Measurements from ENCODE around the gene CHI3L1. TPM values are rescaled to one million over a fixed set of nuclear protein-coding genes. Genes with fewer than 3 reads are reported as not detected.

The CHI3L1 gene
- total RNA-seq, 1 donor from 2014 or later: not detected

DNA sequence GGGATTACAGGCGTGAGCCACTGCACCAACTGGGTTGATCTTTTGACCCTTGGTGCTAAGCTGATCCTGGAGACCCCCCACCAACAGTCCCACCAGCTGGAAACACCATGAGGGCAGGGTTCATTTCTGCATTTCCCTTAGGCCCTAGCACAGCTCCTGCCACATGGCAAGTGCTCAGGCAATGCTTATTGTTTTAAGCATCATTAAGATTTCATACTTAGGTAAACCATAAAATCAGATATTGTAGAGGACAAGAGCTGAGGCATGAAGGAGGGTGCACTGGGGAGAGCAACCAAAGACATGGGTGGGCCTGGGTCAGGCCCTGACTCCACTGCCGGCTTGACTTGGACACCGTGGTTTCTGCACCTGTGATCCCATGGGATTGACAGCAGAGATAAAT, 25.3 kb upstream of the CHI3L1 start:
- Mint-ChIP-seq H3K4me1 (peaks cover 4% of the 10 kb centered on the region), H3K27ac (ENCODE audit: unreplicated experiment) (no peak overlapping the region), H3K36me3 (ENCODE audit: low read depth) (no peaks in the 10 kb centered on the region), H3K27me3 (ENCODE audit: low read depth) (peaks cover 19% of the 10 kb centered on the region), H3K4me3 (no peak overlapping the region), H3K9me3 (no peaks in the 10 kb centered on the region)
- DNase-seq (ENCODE audit: low read depth, low spot score): no peak
- TF ChIP-seq, protein P1, sequence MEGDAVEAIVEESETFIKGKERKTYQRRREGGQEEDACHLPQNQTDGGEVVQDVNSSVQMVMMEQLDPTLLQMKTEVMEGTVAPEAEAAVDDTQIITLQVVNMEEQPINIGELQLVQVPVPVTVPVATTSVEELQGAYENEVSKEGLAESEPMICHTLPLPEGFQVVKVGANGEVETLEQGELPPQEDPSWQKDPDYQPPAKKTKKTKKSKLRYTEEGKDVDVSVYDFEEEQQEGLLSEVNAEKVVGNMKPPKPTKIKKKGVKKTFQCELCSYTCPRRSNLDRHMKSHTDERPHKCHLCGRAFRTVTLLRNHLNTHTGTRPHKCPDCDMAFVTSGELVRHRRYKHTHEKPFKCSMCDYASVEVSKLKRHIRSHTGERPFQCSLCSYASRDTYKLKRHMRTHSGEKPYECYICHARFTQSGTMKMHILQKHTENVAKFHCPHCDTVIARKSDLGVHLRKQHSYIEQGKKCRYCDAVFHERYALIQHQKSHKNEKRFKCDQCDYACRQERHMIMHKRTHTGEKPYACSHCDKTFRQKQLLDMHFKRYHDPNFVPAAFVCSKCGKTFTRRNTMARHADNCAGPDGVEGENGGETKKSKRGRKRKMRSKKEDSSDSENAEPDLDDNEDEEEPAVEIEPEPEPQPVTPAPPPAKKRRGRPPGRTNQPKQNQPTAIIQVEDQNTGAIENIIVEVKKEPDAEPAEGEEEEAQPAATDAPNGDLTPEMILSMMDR (conservative IDR thresholded peaks at IDR 0.05): no peak

DNA sequence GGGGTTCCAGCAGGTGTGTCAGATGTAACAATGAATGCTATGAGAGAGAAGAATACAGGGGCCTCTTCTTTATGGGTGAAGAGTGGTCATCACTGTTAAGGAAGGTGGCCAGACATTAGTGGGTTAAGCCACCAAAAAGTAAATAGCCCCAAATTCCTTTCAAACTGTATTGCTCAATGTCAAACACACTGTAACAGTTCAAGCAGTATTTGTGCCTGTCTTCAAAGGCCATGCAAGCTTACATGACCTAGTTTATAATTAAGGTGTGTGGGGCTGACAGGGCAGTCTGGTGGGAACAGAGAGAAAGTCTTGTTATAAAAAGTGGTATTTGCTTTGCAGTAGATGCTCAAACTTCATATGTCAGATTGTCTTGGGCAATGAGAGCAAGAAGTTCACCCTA, 24.5 kb upstream of the CHI3L1 start:
- H3K9me3 Mint-ChIP-seq: no peaks in the 10 kb centered on the region
- H3K4me1 Mint-ChIP-seq: no peaks in the 10 kb centered on the region
- H3K27ac Mint-ChIP-seq (ENCODE audit: unreplicated experiment): no peak overlapping the region
- no peak for DNase-seq (ENCODE audit: low read depth, low spot score)
- no peak overlapping the region for H3K4me3 Mint-ChIP-seq
- TF ChIP-seq, protein P1 (conservative IDR thresholded peaks at IDR 0.05): no peak
- no peaks in the 10 kb centered on the region for H3K36me3 Mint-ChIP-seq (ENCODE audit: low read depth)
- peaks cover 13% of the 10 kb centered on the region for H3K27me3 Mint-ChIP-seq (ENCODE audit: low read depth)

DNA sequence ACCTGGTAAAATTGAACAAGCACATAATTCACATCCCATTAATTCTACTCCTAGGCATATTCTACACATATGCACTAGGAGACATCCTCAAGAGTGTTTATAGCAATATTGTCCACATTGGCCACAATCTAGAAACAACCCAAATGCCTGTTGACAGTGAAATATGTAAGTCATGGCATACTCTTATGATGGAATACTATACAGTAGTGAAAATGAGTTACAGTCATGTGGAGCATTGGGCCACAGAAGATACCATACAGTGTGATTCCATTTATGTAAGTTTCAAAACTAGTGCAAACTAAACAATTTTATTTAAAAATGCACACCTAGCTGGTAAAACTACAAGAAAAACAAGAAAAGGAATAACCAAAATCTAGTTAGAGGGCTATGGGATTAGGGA, 23.8 kb upstream of the CHI3L1 start:
- H3K9me3 Mint-ChIP-seq: no peaks in the 10 kb centered on the region
- H3K36me3 Mint-ChIP-seq (ENCODE audit: low read depth): no peaks in the 10 kb centered on the region
- H3K27me3 Mint-ChIP-seq (ENCODE audit: low read depth): peaks cover 12% of the 10 kb centered on the region
- H3K4me1 Mint-ChIP-seq: no peaks in the 10 kb centered on the region
- DNase-seq (ENCODE audit: low read depth, low spot score): no peak
- no peak overlapping the region for H3K4me3 Mint-ChIP-seq
- TF ChIP-seq, protein P1 (conservative IDR thresholded peaks at IDR 0.05): no peak
- H3K27ac Mint-ChIP-seq (ENCODE audit: unreplicated experiment): no peak overlapping the region

DNA sequence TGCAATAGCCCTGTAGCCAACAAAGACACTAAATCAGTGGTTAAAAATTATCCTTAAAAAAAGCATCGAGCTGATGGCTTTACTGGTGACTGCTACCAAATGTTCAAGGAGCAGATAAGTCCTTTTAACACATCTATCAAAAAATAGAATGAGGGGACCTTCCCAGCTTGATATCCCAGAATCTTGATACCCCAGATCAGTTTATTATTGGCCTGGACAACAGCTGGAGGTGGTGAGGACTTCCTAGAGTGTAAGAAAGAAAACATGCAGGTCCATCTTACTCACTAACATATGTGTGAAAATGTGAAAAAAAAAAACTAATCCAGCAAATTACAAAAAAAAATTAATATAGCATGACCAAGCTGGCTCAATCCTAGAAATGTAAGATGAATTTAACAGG, 21.7 kb upstream of the CHI3L1 start:
- Mint-ChIP-seq H3K36me3 (ENCODE audit: low read depth) (no peaks in the 10 kb centered on the region), H3K4me1 (no peaks in the 10 kb centered on the region), H3K27ac (ENCODE audit: unreplicated experiment) (no peak overlapping the region), H3K27me3 (ENCODE audit: low read depth) (peaks cover 5% of the 10 kb centered on the region), H3K9me3 (no peaks in the 10 kb centered on the region), H3K4me3 (no peak overlapping the region)
- DNase-seq (ENCODE audit: low read depth, low spot score): no peak
- TF ChIP-seq, protein P1 (conservative IDR thresholded peaks at IDR 0.05): no peak

DNA sequence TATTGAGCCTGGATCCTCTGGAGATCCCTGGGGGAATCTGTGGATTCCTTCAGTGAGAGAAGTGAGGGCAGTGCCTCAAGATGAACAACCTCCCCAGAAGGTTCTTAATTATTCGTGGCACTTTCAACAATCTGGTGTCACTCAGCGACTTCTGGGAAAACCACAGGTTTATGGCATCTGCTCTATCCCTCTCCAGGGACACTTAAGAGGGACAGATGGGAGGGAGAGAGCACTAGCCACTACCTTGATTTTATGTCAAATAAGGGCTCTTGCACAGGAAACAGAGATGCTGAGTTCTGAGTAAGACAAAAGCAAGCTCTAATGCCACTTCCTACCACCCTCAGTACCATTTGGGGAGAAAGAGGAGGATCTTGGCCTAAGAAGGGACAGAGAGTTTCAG, 21.2 kb upstream of the CHI3L1 start:
- TF ChIP-seq, protein P1 (conservative IDR thresholded peaks at IDR 0.05): no peak
- no peak for DNase-seq (ENCODE audit: low read depth, low spot score)
- Mint-ChIP-seq H3K27me3 (ENCODE audit: low read depth) (peaks cover 3% of the 10 kb centered on the region), H3K9me3 (no peaks in the 10 kb centered on the region), H3K36me3 (ENCODE audit: low read depth) (no peaks in the 10 kb centered on the region), H3K4me1 (no peaks in the 10 kb centered on the region), H3K27ac (ENCODE audit: unreplicated experiment) (no peak overlapping the region), H3K4me3 (no peak overlapping the region)
